Small intestine (tissue), 7 donors: ENCODE results near the gene NINJ1. TPM values are rescaled to one million over a fixed set of nuclear protein-coding genes. Genes with fewer than 3 reads are reported as not detected.

Experiments used
- DNase-seq, 2 donors: peaks; one replicate each; pipeline versions ENCODE4 v3.0.0 to v3.0.0-alpha.2; 2013
- FAIRE-seq: peaks from 2 replicates; lab custom pipeline; 2012; peaks lifted over from hg19 to GRCh38; lab: Jason Lieb, UNC
- H3K27ac ChIP-seq, 3 donors: one replicate each; pipeline ENCODE4 v1.5.1; 2013; ENCODE audit warnings: low read length in 2 of 3, mild to moderate bottlenecking in 2 of 3, control low read depth in 1 of 3, inconsistent platforms in 1 of 3, low read depth in 1 of 3, moderate library complexity in 1 of 3
- H3K27me3 ChIP-seq, 3 donors: one replicate each; pipeline ENCODE4 v1.6.1; 2013; ENCODE audit warnings: low read length in 3 of 3, inconsistent platforms in 1 of 3; ENCODE audit not compliant: control insufficient read depth in 3 of 3, insufficient read depth in 3 of 3
- H3K36me3 ChIP-seq, 3 donors: one replicate each; pipeline ENCODE4 v1.6.1; 2013; ENCODE audit warnings: low read length in 3 of 3, inconsistent platforms in 1 of 3, low read depth in 1 of 3, mild to moderate bottlenecking in 1 of 3, moderate library complexity in 1 of 3; ENCODE audit not compliant: control insufficient read depth in 3 of 3, insufficient read depth in 2 of 3
- H3K4me1 ChIP-seq, 3 donors: one replicate each; pipeline ENCODE4 v1.6.1; 2013; ENCODE audit warnings: low read length in 2 of 3, inconsistent platforms in 1 of 3, low read depth in 1 of 3, mild to moderate bottlenecking in 1 of 3, moderate library complexity in 1 of 3; ENCODE audit not compliant: control insufficient read depth in 3 of 3, insufficient read depth in 2 of 3
- H3K4me3 ChIP-seq, 3 donors: one replicate each; pipeline ENCODE4 v1.5.1; 2013; ENCODE audit warnings: low read length in 3 of 3, control low read depth in 1 of 3, inconsistent platforms in 1 of 3, low read depth in 1 of 3, mild to moderate bottlenecking in 1 of 3, moderate library complexity in 1 of 3
- H3K9me3 ChIP-seq, 2 donors: one replicate each; pipeline ENCODE4 v1.6.1; 2013; ENCODE audit warnings: low read depth in 1 of 2, low read length in 1 of 2; ENCODE audit not compliant: control insufficient read depth in 2 of 2, insufficient read depth in 1 of 2
- WGBS, 3 donors: extraction: QIAGEN DNeasy Blood & Tissue Kit; methylation state at CpG; one replicate each; pipeline ENCODE4 v1.1.7; 2013; 5-methylcytosine and 5-hydroxymethylcytosine counted together
- polyA plus RNA-seq, 4 donors: library from polyadenylated mRNA; stranded (reverse) in 3 of 4; unstranded in 1 of 4; fragments of 200-250 nt in 3 of 4; fragments of 120-200 nt in 1 of 4; gene quantifications; one replicate each; pipeline versions ENCODE4 v1.2.1 to v1.2.3, GENCODE V29; 2013
- donor health status: healthy with polysubstance abuse.
- donor health status: control.
- donor health status: control.
- donor health status: Bipolar disorder and iron deficiency.
- donor health status: healthy.

The NINJ1 gene
- polyA plus RNA-seq, 4 donors: 29.4 to 93.2 (median 54.0) TPM

DNA sequence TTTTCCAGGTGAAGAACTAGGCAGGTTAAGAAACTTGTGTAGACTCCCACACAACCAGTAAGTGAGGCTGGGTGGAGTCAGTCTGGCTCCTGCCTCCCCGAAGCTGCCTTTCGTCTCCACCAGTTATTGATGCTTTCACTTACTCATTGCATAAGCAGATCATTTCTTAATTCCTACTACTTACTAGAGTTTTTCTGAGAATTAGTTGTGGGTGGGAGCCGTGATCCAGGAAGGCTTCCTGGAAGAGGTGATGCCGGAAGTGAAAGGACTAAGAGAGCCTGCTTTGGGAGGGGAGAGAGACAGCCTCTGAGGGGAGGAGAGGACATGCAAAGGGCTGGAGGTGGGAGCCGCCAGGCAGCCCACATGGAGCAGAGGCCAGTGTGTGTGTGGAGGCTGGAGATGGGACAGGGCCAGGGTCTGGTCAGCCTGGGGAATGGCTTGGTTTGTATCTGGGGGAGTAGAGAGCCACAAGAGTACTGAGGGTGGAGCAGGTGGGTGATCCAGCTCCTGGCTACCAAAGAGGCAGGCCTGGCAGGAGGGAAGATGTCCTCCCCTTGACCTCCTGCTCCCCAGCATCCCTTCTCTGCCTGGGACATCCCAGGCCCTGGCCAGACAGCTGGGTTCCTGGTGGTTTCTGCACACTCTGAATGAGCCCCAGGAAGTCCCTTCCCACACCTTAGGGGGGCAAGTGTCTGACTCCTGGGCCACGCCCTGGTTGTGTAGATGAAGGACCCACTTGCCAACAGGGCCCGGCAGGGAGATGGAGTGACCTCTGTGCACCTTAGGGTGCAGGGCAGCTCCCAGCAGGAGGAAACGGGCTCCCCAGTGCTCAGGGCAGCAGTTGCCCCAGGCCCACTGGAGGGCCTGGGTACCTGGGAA, 50.2 kb downstream of the NINJ1 start:
- no peaks in the 10 kb centered on the region for H3K27me3 ChIP-seq
- peaks cover 0 to 30% (median 0%) of the 10 kb centered on the region in 3 donors for H3K36me3 ChIP-seq
- 78 to 86% (median 80%) methylated on average over 8 of the region's 8 CpGs for WGBS, 3 donors
- H3K4me3 ChIP-seq: no peak overlapping the region
- FAIRE-seq: no peak
- no peak for DNase-seq
- H3K4me1 ChIP-seq: peaks cover 0 to 4% (median 0%) of the 10 kb centered on the region in 3 donors
- peaks cover 2 to 10% of the 10 kb centered on the region in 2 donors for H3K9me3 ChIP-seq
- no peak overlapping the region for H3K27ac ChIP-seq

DNA sequence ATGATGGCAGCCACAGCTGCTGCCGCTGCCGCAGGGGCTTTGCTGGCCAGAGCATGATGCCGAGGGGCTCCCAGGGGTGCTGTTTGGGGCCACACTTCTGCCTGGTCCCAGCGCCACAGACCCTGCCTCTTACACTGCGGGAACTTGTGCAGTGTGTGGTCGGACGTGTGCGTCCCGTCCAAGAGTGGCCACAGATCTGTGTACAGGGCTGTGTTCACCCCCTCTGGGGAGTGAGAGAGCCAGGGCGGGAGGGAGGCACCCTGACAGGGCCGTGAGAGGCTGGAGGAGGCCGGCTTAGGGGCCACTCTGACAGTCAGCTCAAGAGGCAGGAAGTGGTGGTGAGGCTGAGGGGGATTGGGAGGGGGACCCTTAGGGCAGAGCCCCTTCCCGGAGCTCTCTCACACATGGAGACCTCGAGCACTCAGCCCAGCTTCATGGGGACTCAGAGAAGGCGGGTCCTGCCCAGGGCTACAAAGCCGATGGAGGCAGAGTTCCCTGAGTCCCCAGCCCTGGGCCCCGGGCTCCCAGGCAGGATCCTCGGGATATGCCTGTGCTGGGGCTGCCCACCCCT, 51.1 kb downstream of the NINJ1 start:
- no peaks in the 10 kb centered on the region for H3K27me3 ChIP-seq
- H3K9me3 ChIP-seq: peaks cover 2 to 10% of the 10 kb centered on the region in 2 donors
- H3K27ac ChIP-seq: no peak overlapping the region
- peaks cover 0 to 30% (median 0%) of the 10 kb centered on the region in 3 donors for H3K36me3 ChIP-seq
- FAIRE-seq (no peak), DNase-seq (no peak)
- peaks cover 0 to 4% (median 0%) of the 10 kb centered on the region in 3 donors for H3K4me1 ChIP-seq
- WGBS, 3 donors: 65 to 85% (median 75%) methylated on average over 18 of the region's 18 CpGs
- H3K4me3 ChIP-seq: no peak overlapping the region

DNA sequence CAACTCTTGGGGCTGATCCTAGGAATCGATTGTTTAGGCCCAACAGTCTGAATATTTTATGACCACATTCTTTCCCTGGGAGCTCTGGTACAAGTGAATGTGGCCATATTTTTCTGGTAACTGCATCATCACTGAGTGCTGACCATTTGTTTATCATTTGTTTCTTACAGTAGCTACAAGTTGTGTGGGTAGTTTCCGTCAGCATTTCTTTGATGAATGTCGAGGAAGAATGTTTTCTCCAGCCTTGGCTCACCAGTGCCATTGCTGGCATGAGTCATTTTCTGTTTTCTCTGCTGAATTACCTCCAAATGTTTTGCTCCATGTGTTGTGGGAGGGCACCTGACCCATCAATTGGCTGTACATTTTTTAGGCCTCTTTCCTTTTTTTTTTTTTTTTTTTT, 52.1 kb downstream of the NINJ1 start:
- Histone ChIP-seq H3K4me3 (no peak overlapping the region), H3K36me3 (peaks cover 0 to 28% (median 0%) of the 10 kb centered on the region in 3 donors), H3K9me3 (peaks cover 2 to 9% of the 10 kb centered on the region in 2 donors), H3K27ac (no peak overlapping the region), H3K27me3 (no peaks in the 10 kb centered on the region), H3K4me1 (peaks cover 0 to 4% (median 0%) of the 10 kb centered on the region in 3 donors)
- FAIRE-seq (no peak), DNase-seq (no peak)
- 73 to 84% (median 78%) methylated on average over 3 of the region's 3 CpGs for WGBS, 3 donors

DNA sequence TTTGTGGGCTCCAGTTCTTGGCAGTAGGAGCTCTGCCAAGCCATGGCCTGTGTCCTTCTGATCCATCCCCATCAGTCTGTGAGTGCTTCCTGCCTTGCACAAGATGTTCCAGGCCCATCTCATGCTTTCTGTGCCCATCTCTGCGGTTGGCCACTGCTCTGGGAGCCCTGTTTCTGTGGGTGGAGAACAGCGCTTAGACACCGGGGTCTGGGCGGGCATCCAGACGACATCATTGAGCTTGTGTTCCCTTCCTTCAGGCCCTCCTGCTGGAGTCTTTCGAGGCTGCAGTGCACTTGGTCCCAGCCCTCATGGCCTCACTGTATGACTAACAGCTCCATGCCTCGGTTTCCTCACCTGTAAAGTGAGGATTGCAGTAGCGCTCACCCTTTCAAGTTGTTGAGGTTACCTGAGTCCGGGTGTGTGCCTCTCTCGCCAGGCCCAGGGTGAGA, 52.9 kb downstream of the NINJ1 start:
- Histone ChIP-seq H3K27ac (no peak overlapping the region), H3K27me3 (no peaks in the 10 kb centered on the region), H3K36me3 (peaks cover 0 to 25% (median 0%) of the 10 kb centered on the region in 3 donors), H3K4me1 (peaks cover 0 to 4% (median 0%) of the 10 kb centered on the region in 3 donors), H3K4me3 (no peak overlapping the region), H3K9me3 (peaks cover 2 to 5% of the 10 kb centered on the region in 2 donors)
- DNase-seq (no peak), FAIRE-seq (no peak)
- 92 to 97% (median 96%) methylated on average over 10 of the region's 10 CpGs for WGBS, 3 donors

DNA sequence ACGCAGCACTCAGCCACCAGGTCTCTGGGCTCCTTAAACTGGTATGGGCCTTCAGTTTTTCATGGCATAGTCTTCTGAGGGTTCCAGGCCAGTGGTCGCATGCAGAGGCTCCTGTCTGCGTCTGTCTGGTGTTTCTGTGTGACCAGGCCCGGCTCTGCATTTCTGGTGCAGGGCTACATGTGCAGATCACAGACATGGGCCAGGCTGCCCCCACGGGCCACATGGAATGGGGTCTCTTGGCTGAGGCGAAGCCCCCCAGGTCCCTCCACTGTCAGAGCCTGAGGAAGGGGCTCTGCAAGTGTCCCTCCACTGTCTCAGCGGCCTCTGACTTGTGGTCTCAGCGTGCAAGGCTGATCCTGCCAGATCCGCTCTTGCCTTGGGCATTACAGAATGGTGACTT, 53.6 kb downstream of the NINJ1 start:
- FAIRE-seq (no peak), DNase-seq (no peak)
- WGBS, 3 donors: 91 to 96% (median 94%) methylated on average over 9 of the region's 9 CpGs

DNA sequence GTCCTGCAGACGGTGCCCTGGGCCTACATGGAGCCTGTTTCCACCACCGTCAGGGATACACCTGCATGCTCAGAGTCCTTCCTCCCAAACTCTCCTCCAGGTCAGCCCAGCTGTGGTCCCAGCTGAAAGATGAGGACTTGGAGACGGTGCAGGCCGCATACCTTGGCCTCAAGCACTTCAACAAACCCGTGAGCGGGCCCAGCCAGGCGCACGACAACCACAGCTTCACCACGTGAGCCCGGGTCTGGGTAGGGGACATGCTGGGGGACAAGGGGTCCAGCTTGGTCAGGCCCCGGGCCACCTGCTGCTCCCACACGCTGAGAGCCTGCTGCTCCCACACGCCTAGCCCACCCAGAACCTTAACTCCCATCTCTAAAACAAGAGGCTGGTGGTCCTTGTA, 54.7 kb downstream of the NINJ1 start:
- no peaks in the 10 kb centered on the region for H3K9me3 ChIP-seq
- H3K36me3 ChIP-seq: peaks cover 0 to 16% (median 0%) of the 10 kb centered on the region in 3 donors
- H3K27me3 ChIP-seq: no peaks in the 10 kb centered on the region
- no peak overlapping the region for H3K27ac ChIP-seq
- FAIRE-seq (no peak), DNase-seq (no peak)
- H3K4me1 ChIP-seq: peaks cover 0 to 4% (median 0%) of the 10 kb centered on the region in 3 donors
- no peak overlapping the region for H3K4me3 ChIP-seq
- 89 to 98% (median 96%) methylated on average over 13 of the region's 13 CpGs for WGBS, 3 donors

More for the DNA sequence above, 53.6 kb downstream of the NINJ1 start:
- Histone ChIP-seq H3K27me3 (no peaks in the 10 kb centered on the region), H3K36me3 (peaks cover 0 to 20% (median 0%) of the 10 kb centered on the region in 3 donors), H3K9me3 (peaks cover 0 to under 1% of the 10 kb centered on the region in 2 donors), H3K4me3 (no peak overlapping the region), H3K4me1 (peaks cover 0 to 4% (median 0%) of the 10 kb centered on the region in 3 donors), H3K27ac (no peak overlapping the region)

DNA sequence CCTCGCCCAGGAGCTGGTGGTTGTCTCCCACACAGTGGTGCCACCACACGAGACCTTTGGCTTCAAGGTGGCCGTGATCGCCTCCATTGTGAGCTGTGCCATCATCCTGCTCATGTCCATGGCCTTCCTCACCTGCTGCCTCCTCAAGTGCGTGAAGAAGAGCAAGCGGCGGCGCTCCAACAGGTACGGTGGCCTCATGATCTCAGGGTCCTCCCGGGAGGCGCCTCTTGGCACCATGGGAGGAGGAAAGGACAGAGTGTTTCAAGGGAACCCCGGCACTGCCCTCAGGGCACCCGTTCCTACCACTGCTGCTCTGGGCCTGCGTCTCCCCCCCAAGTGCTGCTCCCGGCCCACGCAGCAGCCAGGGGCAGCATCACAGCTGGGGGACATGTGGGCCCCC, 56.2 kb downstream of the NINJ1 start:
- Histone ChIP-seq H3K36me3 (peaks cover 0 to 12% (median 0%) of the 10 kb centered on the region in 3 donors), H3K4me1 (no peaks in the 10 kb centered on the region), H3K27me3 (no peaks in the 10 kb centered on the region), H3K27ac (no peak overlapping the region), H3K4me3 (no peak overlapping the region), H3K9me3 (no peaks in the 10 kb centered on the region)
- FAIRE-seq (no peak), DNase-seq (no peak)
- WGBS, 3 donors: 96 to 98% (median 96%) methylated on average over 16 of the region's 16 CpGs

DNA sequence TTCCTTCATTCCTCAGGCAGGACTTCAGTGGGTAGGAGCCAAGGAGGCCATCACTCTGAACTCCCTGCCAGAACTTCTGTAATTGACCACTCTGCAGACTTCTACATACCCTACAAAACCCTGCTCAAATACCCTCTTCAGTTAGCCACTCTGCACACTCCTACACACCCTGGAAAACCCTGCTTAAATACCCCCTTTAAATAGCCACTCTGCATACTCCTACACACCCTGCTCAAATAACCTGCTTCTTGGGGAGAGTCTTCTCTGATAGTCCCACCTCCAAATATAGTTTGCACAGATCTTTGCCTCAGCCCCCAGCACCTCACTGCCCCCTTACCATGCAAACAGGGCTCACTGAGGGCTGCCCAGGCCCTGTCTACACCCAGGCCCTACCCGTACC, 56.7 kb downstream of the NINJ1 start:
- DNase-seq (no peak), FAIRE-seq (no peak)
- Histone ChIP-seq H3K4me3 (no peak overlapping the region), H3K9me3 (no peaks in the 10 kb centered on the region), H3K36me3 (peaks cover 0 to 12% (median 0%) of the 10 kb centered on the region in 3 donors), H3K4me1 (peaks cover 0 to under 1% (median 0%) of the 10 kb centered on the region in 3 donors), H3K27me3 (no peaks in the 10 kb centered on the region), H3K27ac (no peak overlapping the region)
- WGBS, 3 donors: 94 to 100% (median 94%) methylated on average over 1 of the region's 1 CpG
